Progenitor cell of endocrine pancreas (in vitro differentiated cells): ENCODE measurements around the gene RFXAP. TPM values are rescaled to one million over a fixed set of nuclear protein-coding genes. Genes with fewer than 3 reads are reported as not detected.

Experiments
- DNase-seq: peaks from one replicate; pipeline ENCODE4 v3.0.0; 2021; ENCODE audit warnings: low spot score; ENCODE audit not compliant: unreplicated experiment
- H3K27ac Mint-ChIP-seq: 2 replicates; pipeline ENCODE4 v1.8.0; 2021; ENCODE audit warnings: mild to moderate bottlenecking, moderate library complexity, mixed read lengths
- H3K27me3 Mint-ChIP-seq: 2 replicates; pipeline ENCODE4 v1.8.0; 2021; ENCODE audit warnings: mixed read lengths
- H3K36me3 Mint-ChIP-seq: 2 replicates; pipeline ENCODE4 v1.8.0; 2022; ENCODE audit warnings: mixed read lengths; ENCODE audit not compliant: insufficient read depth
- H3K4me1 Mint-ChIP-seq: 2 replicates; pipeline ENCODE4 v1.8.0; 2021; ENCODE audit warnings: low read depth, mixed read lengths
- H3K4me3 Mint-ChIP-seq: 2 replicates; pipeline ENCODE4 v1.8.0; 2021; ENCODE audit warnings: low read depth, mild to moderate bottlenecking, moderate library complexity, mixed read lengths
- H3K9me3 Mint-ChIP-seq: 2 replicates; pipeline ENCODE4 v1.8.0; 2021; ENCODE audit warnings: low read depth, mixed read lengths
- total RNA-seq: library from RNA; stranded (reverse); gene quantifications from 2 replicates; pipeline ENCODE4 v1.2.1, GENCODE V29; 2021
- TF ChIP-seq, protein P1 (sequence below): fragments of 200-600 bp; sonication (generic); IDR thresholded peaks from one replicate; pipeline ENCODE4 v1.5.0; 2021; ENCODE audit warnings: antibody characterized with exemption, mild to moderate bottlenecking; ENCODE audit not compliant: unreplicated experiment

RFXAP gene
- total RNA-seq, 1 donor from 2014 or later, result 13.3 TPM

DNA sequence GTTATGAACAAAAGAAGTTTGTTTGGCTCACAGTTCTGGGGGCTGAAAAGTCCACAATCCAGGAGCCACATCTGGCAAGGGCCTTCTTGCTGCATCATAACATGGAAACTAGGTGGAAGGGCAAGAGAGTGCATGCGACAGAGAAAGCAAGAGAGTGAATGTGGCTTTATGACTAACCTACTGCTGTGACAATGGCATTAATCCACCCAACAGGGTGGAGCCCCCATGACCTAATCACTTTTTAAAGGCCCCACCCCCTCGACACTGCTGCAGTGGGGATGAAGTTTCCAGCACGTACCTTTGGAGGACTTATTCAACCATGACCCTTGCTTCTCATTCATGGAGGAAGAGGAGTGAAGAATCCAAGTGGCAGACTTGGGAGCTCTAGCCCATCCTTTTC, 30.0 kb upstream of the RFXAP start:
- DNase-seq, result no peak
- no peaks in the 10 kb centered on the region for H3K4me1 Mint-ChIP-seq
- H3K27ac Mint-ChIP-seq, result no peak overlapping the region
- H3K4me3 Mint-ChIP-seq, result no peak overlapping the region
- H3K27me3 Mint-ChIP-seq, result no peaks in the 10 kb centered on the region
- H3K9me3 Mint-ChIP-seq, result no peaks in the 10 kb centered on the region
- H3K36me3 Mint-ChIP-seq, result no peaks in the 10 kb centered on the region
- TF ChIP-seq, protein P1, sequence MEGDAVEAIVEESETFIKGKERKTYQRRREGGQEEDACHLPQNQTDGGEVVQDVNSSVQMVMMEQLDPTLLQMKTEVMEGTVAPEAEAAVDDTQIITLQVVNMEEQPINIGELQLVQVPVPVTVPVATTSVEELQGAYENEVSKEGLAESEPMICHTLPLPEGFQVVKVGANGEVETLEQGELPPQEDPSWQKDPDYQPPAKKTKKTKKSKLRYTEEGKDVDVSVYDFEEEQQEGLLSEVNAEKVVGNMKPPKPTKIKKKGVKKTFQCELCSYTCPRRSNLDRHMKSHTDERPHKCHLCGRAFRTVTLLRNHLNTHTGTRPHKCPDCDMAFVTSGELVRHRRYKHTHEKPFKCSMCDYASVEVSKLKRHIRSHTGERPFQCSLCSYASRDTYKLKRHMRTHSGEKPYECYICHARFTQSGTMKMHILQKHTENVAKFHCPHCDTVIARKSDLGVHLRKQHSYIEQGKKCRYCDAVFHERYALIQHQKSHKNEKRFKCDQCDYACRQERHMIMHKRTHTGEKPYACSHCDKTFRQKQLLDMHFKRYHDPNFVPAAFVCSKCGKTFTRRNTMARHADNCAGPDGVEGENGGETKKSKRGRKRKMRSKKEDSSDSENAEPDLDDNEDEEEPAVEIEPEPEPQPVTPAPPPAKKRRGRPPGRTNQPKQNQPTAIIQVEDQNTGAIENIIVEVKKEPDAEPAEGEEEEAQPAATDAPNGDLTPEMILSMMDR, result no peak

DNA sequence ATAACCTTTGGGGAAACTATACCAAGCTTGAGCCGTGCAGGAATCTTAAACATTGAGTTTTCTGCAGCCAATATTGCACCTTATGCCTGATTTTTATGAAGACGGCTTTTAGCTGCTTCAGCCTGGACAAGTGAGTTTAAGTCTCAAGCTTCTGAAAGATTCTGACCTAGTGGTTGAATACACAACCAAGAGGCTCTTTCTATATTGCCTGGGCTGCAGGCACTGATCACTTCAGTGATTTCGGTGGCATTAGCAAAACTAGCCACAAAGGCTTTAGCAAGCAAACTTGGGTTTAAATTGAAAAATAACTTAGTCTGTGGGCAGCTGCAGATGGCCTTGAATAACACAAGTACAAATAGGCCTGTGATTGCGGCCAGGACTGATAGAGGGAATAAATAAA, 29.3 kb upstream of the RFXAP start:
- Mint-ChIP-seq H3K36me3 (no peaks in the 10 kb centered on the region), H3K9me3 (no peaks in the 10 kb centered on the region), H3K4me3 (no peak overlapping the region), H3K27ac (no peak overlapping the region), H3K4me1 (no peaks in the 10 kb centered on the region), H3K27me3 (no peaks in the 10 kb centered on the region)
- no peak for DNase-seq
- TF ChIP-seq, protein P1, result no peak

DNA sequence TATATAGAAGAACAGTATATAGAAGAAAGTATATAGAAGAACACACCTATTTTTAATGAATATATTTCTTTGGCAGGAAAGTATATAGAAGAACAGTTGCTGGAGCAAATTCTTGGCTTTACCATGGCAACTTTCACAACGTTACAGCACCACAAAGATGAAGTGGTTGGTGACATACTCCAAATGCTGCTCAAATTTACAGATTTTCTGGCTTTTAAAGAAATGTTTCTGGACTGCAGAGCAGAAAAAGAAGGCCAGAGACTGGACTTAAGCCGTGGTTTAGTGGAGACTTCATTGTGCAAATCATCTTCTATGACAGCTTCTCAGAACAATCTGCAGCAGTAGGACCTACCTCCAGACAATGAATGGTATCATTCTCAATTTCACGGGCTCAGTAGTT, 24.3 kb upstream of the RFXAP start:
- no peak overlapping the region for H3K4me3 Mint-ChIP-seq
- H3K27me3 Mint-ChIP-seq, result no peaks in the 10 kb centered on the region
- TF ChIP-seq, protein P1, result no peak

DNA sequence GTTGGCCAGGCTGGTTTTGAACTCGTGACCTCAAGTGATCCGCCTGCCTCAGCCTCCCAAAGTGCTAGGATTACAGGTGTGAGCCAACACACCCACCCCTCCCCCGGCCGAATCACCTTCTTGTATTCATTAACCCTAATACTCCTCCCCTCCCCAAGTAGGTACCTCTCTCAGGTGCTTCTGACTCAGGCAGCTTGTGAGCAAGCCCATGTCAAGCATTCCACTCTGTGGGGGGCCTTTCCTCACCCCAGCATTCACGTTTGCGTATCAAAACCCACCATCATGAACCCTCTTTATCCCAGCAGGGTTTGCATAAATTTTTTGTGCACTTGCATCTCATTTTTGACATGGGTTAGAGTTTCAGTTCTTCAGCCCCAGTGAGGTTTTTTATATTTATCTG, 23.6 kb upstream of the RFXAP start:
- no peaks in the 10 kb centered on the region for H3K36me3 Mint-ChIP-seq
- no peak overlapping the region for H3K4me3 Mint-ChIP-seq
- TF ChIP-seq, protein P1, result no peak
- no peaks in the 10 kb centered on the region for H3K27me3 Mint-ChIP-seq
- DNase-seq, result no peak
- H3K4me1 Mint-ChIP-seq, result peaks cover 3% of the 10 kb centered on the region
- H3K27ac Mint-ChIP-seq, result no peak overlapping the region
- no peaks in the 10 kb centered on the region for H3K9me3 Mint-ChIP-seq

More for the DNA sequence above, 24.3 kb upstream of the RFXAP start:
- Mint-ChIP-seq H3K36me3 (no peaks in the 10 kb centered on the region), H3K9me3 (no peaks in the 10 kb centered on the region), H3K4me1 (no peaks in the 10 kb centered on the region), H3K27ac (no peak overlapping the region)
- DNase-seq, result no peak

DNA sequence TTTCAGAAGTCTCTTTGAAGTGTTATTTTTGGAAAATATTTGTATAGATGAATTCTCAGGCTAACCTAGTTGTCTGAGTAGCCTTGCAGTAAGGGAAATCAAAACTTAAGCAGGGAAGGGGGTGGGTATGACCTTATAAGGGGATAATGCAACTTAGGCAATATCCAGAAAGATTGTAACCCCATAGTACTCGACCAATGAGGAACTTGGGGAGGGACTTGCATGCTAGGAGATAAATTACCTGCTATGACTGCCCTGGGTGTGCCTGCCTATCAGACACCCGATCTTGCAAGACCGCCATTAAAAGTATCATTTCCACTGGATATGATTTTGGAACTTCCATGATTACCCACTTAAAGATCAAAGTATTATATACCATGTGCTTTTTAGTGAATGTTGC, 23.0 kb upstream of the RFXAP start:
- Mint-ChIP-seq H3K27me3 (no peaks in the 10 kb centered on the region), H3K27ac (no peak overlapping the region), H3K4me3 (no peak overlapping the region), H3K4me1 (peaks cover 4% of the 10 kb centered on the region), H3K36me3 (no peaks in the 10 kb centered on the region), H3K9me3 (no peaks in the 10 kb centered on the region)
- DNase-seq, result no peak
- TF ChIP-seq, protein P1, result no peak

DNA sequence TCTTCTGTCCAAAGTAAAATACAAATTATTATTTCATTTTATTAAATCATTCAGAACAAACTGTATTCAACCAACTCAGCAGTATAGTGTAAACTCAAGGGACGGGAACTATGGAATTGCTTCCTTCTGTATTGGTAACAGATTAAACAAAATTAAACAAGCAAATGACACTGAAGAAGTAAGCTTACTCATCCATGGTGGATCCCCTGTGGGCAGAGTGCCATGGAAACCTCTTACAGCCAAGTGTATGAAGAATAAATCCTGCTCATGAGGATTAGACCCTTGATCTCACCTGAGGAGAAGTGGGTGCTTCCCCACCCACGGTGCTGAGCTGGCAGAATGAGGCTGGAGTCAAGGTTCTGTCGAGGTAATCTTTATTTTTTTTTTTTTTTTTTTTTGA, 18.0 kb upstream of the RFXAP start:
- Mint-ChIP-seq H3K27ac (no peak overlapping the region), H3K9me3 (no peaks in the 10 kb centered on the region), H3K36me3 (no peaks in the 10 kb centered on the region), H3K4me3 (no peak overlapping the region), H3K4me1 (peaks cover 4% of the 10 kb centered on the region), H3K27me3 (no peaks in the 10 kb centered on the region)
- DNase-seq, result no peak
- TF ChIP-seq, protein P1, result no peak
